ENCODE measurements around the gene FBXO47. TPM values are rescaled to one million over a fixed set of nuclear protein-coding genes. Genes with fewer than 3 reads are reported as not detected.

Gene FBXO47
- polyA plus RNA-seq, 12 donors: not detected

Other genes starting within 250 kb of the FBXO47 start
- 10 to 100 TPM in 11 of 12 donors, not detected in 1; 10.7 to 17.4 (median 13.3) TPM for gene CISD3, start 237.1 kb downstream of the FBXO47 start, polyA plus RNA-seq (ENCODE audit: insufficient read length in 12 of 12)
- 10 to 100 TPM in 11 of 12 donors, not detected in 1; 23.9 to 65.8 (median 30.2) TPM for gene PCGF2, start 219.1 kb downstream of the FBXO47 start, polyA plus RNA-seq (ENCODE audit: insufficient read length in 12 of 12)
- gene PSMB3, start 214.7 kb downstream of the FBXO47 start, polyA plus RNA-seq (ENCODE audit: insufficient read length in 12 of 12): 100 to 1,000 TPM in 1 of 12 donors, 10 to 100 TPM in 10, not detected in 1; 63.9 to 133 (median 74.8) TPM
- 10 to 100 TPM; 56.2 to 96.9 (median 72.1) TPM for gene PIP4K2B, start 167.8 kb downstream of the FBXO47 start, polyA plus RNA-seq (ENCODE audit: insufficient read length in 12 of 12)
- gene CWC25, start 142.1 kb downstream of the FBXO47 start, polyA plus RNA-seq (ENCODE audit: insufficient read length in 12 of 12): 10 to 100 TPM in 11 of 12 donors, not detected in 1; 10.3 to 22.0 (median 14.0) TPM
- 1,000 to 10,000 TPM; 1,619 to 4,143 (median 2,948) TPM for gene RPL23, start 113.7 kb downstream of the FBXO47 start, polyA plus RNA-seq (ENCODE audit: insufficient read length in 12 of 12)
- gene LASP1, start 97.3 kb downstream of the FBXO47 start, polyA plus RNA-seq (ENCODE audit: insufficient read length in 12 of 12): 100 to 1,000 TPM in 3 of 12 donors, 10 to 100 TPM in 8, not detected in 1; 67.3 to 159 (median 80.6) TPM
- gene PLXDC1, start 184.2 kb upstream of the FBXO47 start, polyA plus RNA-seq (ENCODE audit: insufficient read length in 12 of 12): 10 to 100 TPM in 5 of 12 donors, 1 to 10 TPM in 6, not detected in 1; 4.3 to 20.4 (median 9.5) TPM
- under 1 TPM in 7 of 12 donors, not detected in 5; 0.20 to 0.93 (median 0.43) TPM for gene ARL5C, start 198.8 kb upstream of the FBXO47 start, polyA plus RNA-seq (ENCODE audit: insufficient read length in 12 of 12)
- gene CACNB1, start 230.3 kb upstream of the FBXO47 start, polyA plus RNA-seq (ENCODE audit: insufficient read length in 12 of 12): 100 to 1,000 TPM in 9 of 12 donors, 10 to 100 TPM in 2, not detected in 1; 97.2 to 262 (median 162) TPM
- 1,000 to 10,000 TPM in 11 of 12 donors, not detected in 1; 1,378 to 2,677 (median 2,441) TPM for gene RPL19, start 232.9 kb upstream of the FBXO47 start, polyA plus RNA-seq (ENCODE audit: insufficient read length in 12 of 12)